DOHH2 (cell line): ENCODE measurements around the gene AZIN2.

Experiments
- CTCF ChIP-seq: fragments of 200-600 bp; sonication (generic); IDR thresholded peaks from one replicate; pipeline ENCODE4 v1.5.1; 2014; ENCODE audit warnings: antibody characterized with exemption, mild to moderate bottlenecking, low read depth, low read length; ENCODE audit not compliant: poor library complexity, severe bottlenecking
- EZH2phosphoT487 ChIP-seq: fragments of 200-600 bp; sonication (generic); IDR thresholded peaks from 2 replicates; pipeline ENCODE4 v1.6.1; 2017; ENCODE audit warnings: borderline replicate concordance, mild to moderate bottlenecking, antibody characterized with exemption, low read length, moderate library complexity, mixed read lengths

- no peak for TF ChIP-seq EZH2phosphoT487
- TF ChIP-seq CTCF = no peak
These were observed at the start of gene AZIN2 for GRCh38 chr1:33080885-33081553.
